DND-41 (cell line): ENCODE results near the gene DDX1.

Experiments used
- ATAC-seq: fragments of 200-7000 bp; cut with Tn5 transposase; 3 replicates; pipeline ENCODE4 v1.9.1; 2021; ENCODE audit warnings: low read depth; ENCODE audit not compliant: insufficient read depth
- DNase-seq: peaks from one replicate; pipeline ENCODE4 v3.0.0-alpha.2; 2020
- H2AFZ ChIP-seq: 2 replicates; pipeline ENCODE4 v1.6.0; 2012; ENCODE audit warnings: low read depth, low read length
- H3K27ac ChIP-seq: 2 replicates; pipeline ENCODE4 v1.5.1; 2012; ENCODE audit warnings: low read length, inconsistent platforms
- H3K27me3 ChIP-seq: fragments of 200-600 bp; sonication (generic); 2 replicates; pipeline ENCODE4 v1.6.0; 2012; ENCODE audit warnings: low read length, mild to moderate bottlenecking, inconsistent platforms; ENCODE audit not compliant: insufficient read depth, poor library complexity
- H3K36me3 ChIP-seq: 2 replicates; pipeline ENCODE4 v1.5.1; 2012; ENCODE audit warnings: low read length, inconsistent platforms; ENCODE audit not compliant: insufficient read depth
- H3K4me1 ChIP-seq: 2 replicates; pipeline ENCODE4 v1.5.1; 2012; ENCODE audit warnings: mild to moderate bottlenecking, low read length; ENCODE audit not compliant: insufficient read depth
- H3K4me2 ChIP-seq: 2 replicates; pipeline ENCODE4 v1.6.0; 2012; ENCODE audit warnings: mild to moderate bottlenecking, moderate library complexity, low read length, inconsistent platforms; ENCODE audit not compliant: insufficient read depth
- H3K4me3 ChIP-seq, 2 experiments: fragments of 200-600 bp in 1 of 2; shearing (Covaris generic) in 1 of 2; 2 replicates each; pipeline ENCODE4 v1.5.1; 2012 to 2016; ENCODE audit warnings: inconsistent platforms in 2 of 2, low read length in 2 of 2, mild to moderate bottlenecking in 2 of 2, low read depth in 1 of 2, moderate library complexity in 1 of 2
- H3K79me2 ChIP-seq: 2 replicates; pipeline ENCODE4 v1.6.0; 2012; ENCODE audit warnings: low read length, inconsistent platforms; ENCODE audit not compliant: insufficient read depth
- H3K9ac ChIP-seq: 2 replicates; pipeline ENCODE4 v1.6.0; 2012; ENCODE audit warnings: low read depth, mild to moderate bottlenecking, inconsistent platforms, low read length, moderate library complexity
- H3K9me3 ChIP-seq: 2 replicates; pipeline ENCODE4 v1.5.1; 2012; ENCODE audit warnings: low read length, moderate library complexity, mild to moderate bottlenecking, inconsistent platforms; ENCODE audit not compliant: insufficient read depth, severe bottlenecking
- H4K20me1 ChIP-seq: 2 replicates; pipeline ENCODE4 v1.6.0; 2012; ENCODE audit warnings: low read length; ENCODE audit not compliant: insufficient read depth
- CTCF ChIP-seq: IDR thresholded peaks from 2 replicates; pipeline ENCODE4 v1.5.1; 2012; ENCODE audit warnings: borderline replicate concordance, low read length, moderate library complexity, mild to moderate bottlenecking; ENCODE audit not compliant: poor library complexity, severe bottlenecking; ENCODE audit errors: extremely low read depth
- EZH2 ChIP-seq: IDR thresholded peaks from 3 replicates; pipeline ENCODE4 v1.6.1; 2012; ENCODE audit warnings: borderline replicate concordance, low read depth, mild to moderate bottlenecking, moderate library complexity, low read length, inconsistent platforms; ENCODE audit not compliant: severe bottlenecking

The DDX1 gene

GRCh38 chr2:15560988-15561573 lies 30.6 kb upstream of the DDX1 start, which contains the start of gene NBAS:
TSS of gene NBAS (minus strand) at chr2:15561334. CDS start at chr2:15561304, 30 bp downstream.
- H2AFZ ChIP-seq: peak within 1 kb of the TSS; percentile 95
- ATAC-seq (peak; percentile 80), DNase-seq (peak; percentile 84)
- H3K79me2 ChIP-seq: peaks cover 28% of the 10 kb centered on the region
- H4K20me1 ChIP-seq: no peaks in the 10 kb centered on the region
- H3K27me3 ChIP-seq: no peaks in the 10 kb centered on the region
- H3K9me3 ChIP-seq: no peaks in the 10 kb centered on the region
- peak within 1 kb of the TSS; percentile 74 for H3K27ac ChIP-seq
- H3K9ac ChIP-seq: peak within 1 kb of the TSS; percentile 69
- peak within 1 kb of the TSS; percentile 62 to 92 for H3K4me3 ChIP-seq
- H3K4me2 ChIP-seq: peak within 1 kb of the TSS; percentile 93
- H3K36me3 ChIP-seq: no peaks in the 10 kb centered on the region
- peaks cover 23% of the 10 kb centered on the region for H3K4me1 ChIP-seq
- TF ChIP-seq EZH2 (no peak), CTCF (no peak)

GRCh38 chr2:15561574-15562344 lies 29.9 kb upstream of the DDX1 start:
- ATAC-seq: no peak
- no peaks in the 10 kb centered on the region for H3K27me3 ChIP-seq
- peak overlapping the region in 1 of 2 experiments; percentile 92; a peak in 3 of 4 replicates for H3K4me3 ChIP-seq
- H3K9me3 ChIP-seq: no peaks in the 10 kb centered on the region
- TF ChIP-seq EZH2: no peak
- TF ChIP-seq CTCF: no peak
- peaks cover 28% of the 10 kb centered on the region for H3K79me2 ChIP-seq
- H3K36me3 ChIP-seq: no peaks in the 10 kb centered on the region
- H4K20me1 ChIP-seq: no peaks in the 10 kb centered on the region
- peak overlapping the region; percentile 93 for H3K4me2 ChIP-seq
- peak overlapping the region; percentile 95 for H2AFZ ChIP-seq
- H3K27ac ChIP-seq: peak overlapping the region; percentile 74
- H3K4me1 ChIP-seq: peaks cover 23% of the 10 kb centered on the region
- no peak for DNase-seq
- H3K9ac ChIP-seq: peak overlapping the region; percentile 69

- no peak for DNase-seq
- no peaks in the 10 kb centered on the region for H3K9me3 ChIP-seq
- no peak overlapping the region for H3K27ac ChIP-seq
- TF ChIP-seq EZH2 (no peak), CTCF (no peak)
- H4K20me1 ChIP-seq: no peaks in the 10 kb centered on the region
- no peak overlapping the region for H3K9ac ChIP-seq
- H3K27me3 ChIP-seq: no peaks in the 10 kb centered on the region
- no peak for ATAC-seq
- 0 out of 2 replicates have a peak overlapping the region, but pooled peaks have one; percentile 95 for H2AFZ ChIP-seq
- no peak overlapping the region for H3K4me3 ChIP-seq
- peaks cover 28% of the 10 kb centered on the region for H3K79me2 ChIP-seq
- no peaks in the 10 kb centered on the region for H3K36me3 ChIP-seq
- H3K4me2 ChIP-seq: no peak overlapping the region
- H3K4me1 ChIP-seq: peaks cover 23% of the 10 kb centered on the region
Observed at GRCh38 chr2:15562354-15563031, 29.2 kb upstream of the DDX1 start.
